PC-3 (cell line): ENCODE results near the gene UNK.

Source experiments
- EZH2phosphoT487 ChIP-seq: fragments of 300-600 bp; sonication (generic); IDR thresholded peaks from 2 replicates; pipeline ENCODE4 v1.6.1; 2018; ENCODE audit warnings: mild to moderate bottlenecking, antibody characterized with exemption, low read length, borderline replicate concordance
- TF ChIP-seq, protein P1 (sequence below): fragments of 300-600 bp; sonication (generic); conservative IDR thresholded peaks from 2 replicates; pipeline ENCODE4 v1.5.1; 2017; ENCODE audit warnings: antibody characterized with exemption, low read depth, mild to moderate bottlenecking, low read length

GRCh38 chr17:75778861-75779249 lies 5.8 kb upstream of the UNK start:
- TF ChIP-seq, protein P1, sequence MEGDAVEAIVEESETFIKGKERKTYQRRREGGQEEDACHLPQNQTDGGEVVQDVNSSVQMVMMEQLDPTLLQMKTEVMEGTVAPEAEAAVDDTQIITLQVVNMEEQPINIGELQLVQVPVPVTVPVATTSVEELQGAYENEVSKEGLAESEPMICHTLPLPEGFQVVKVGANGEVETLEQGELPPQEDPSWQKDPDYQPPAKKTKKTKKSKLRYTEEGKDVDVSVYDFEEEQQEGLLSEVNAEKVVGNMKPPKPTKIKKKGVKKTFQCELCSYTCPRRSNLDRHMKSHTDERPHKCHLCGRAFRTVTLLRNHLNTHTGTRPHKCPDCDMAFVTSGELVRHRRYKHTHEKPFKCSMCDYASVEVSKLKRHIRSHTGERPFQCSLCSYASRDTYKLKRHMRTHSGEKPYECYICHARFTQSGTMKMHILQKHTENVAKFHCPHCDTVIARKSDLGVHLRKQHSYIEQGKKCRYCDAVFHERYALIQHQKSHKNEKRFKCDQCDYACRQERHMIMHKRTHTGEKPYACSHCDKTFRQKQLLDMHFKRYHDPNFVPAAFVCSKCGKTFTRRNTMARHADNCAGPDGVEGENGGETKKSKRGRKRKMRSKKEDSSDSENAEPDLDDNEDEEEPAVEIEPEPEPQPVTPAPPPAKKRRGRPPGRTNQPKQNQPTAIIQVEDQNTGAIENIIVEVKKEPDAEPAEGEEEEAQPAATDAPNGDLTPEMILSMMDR: peak; percentile 69
- no peak for TF ChIP-seq EZH2phosphoT487
